ENCODE results near the gene MYO18B. TPM values are rescaled to one million over a fixed set of nuclear protein-coding genes. Genes with fewer than 3 reads are reported as not detected.

The MYO18B gene
- total and polyA plus RNA-seq, 2 donors (not counting 1 experiment from before 2014, with no cell fraction given) = 0.15 TPM; not detected in 1

- H3K9me3 ChIP-seq (ENCODE audit: control extremely low read depth in 1 of 3, control insufficient read depth in 2 of 3, insufficient read depth in 1 of 3, low read length in 2 of 3) = no peaks in the 10 kb centered on the region
- ChIA-PET CTCF (no interaction called here), POLR2A (no interaction called here)
- no peak for TF ChIP-seq EZH2 (IDR thresholded peaks at IDR 0.05; ENCODE audit: borderline replicate concordance, insufficient read depth, low read depth, low read length, poor library complexity, severe bottlenecking)
- TF ChIP-seq, protein P1, sequence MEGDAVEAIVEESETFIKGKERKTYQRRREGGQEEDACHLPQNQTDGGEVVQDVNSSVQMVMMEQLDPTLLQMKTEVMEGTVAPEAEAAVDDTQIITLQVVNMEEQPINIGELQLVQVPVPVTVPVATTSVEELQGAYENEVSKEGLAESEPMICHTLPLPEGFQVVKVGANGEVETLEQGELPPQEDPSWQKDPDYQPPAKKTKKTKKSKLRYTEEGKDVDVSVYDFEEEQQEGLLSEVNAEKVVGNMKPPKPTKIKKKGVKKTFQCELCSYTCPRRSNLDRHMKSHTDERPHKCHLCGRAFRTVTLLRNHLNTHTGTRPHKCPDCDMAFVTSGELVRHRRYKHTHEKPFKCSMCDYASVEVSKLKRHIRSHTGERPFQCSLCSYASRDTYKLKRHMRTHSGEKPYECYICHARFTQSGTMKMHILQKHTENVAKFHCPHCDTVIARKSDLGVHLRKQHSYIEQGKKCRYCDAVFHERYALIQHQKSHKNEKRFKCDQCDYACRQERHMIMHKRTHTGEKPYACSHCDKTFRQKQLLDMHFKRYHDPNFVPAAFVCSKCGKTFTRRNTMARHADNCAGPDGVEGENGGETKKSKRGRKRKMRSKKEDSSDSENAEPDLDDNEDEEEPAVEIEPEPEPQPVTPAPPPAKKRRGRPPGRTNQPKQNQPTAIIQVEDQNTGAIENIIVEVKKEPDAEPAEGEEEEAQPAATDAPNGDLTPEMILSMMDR (IDR thresholded peaks at IDR 0.05) = no peak
- H3K4me1 ChIP-seq (ENCODE audit: control insufficient read depth in 2 of 2, insufficient read depth in 2 of 2, low read length in 2 of 2) = no peaks in the 10 kb centered on the region
- no peak for DNase-seq
- intact Hi-C loops (cut with micrococcal nuclease) = no loop called here
- H3K36me3 ChIP-seq (replicated peaks in 1 of 2; ENCODE audit: control extremely low read depth in 1 of 2, control insufficient read depth in 1 of 2, extremely low read depth in 1 of 2, insufficient read depth in 2 of 2, low read length in 1 of 2) = no peaks in the 10 kb centered on the region
- no peak overlapping the region for H3K4me3 ChIP-seq (ENCODE audit: control extremely low read depth in 1 of 5, extremely low read depth in 1 of 5, insufficient read depth in 1 of 5, low read depth in 2 of 5, low read length in 4 of 5)
- 76% methylated on average over 4 of the region's 4 CpGs for WGBS (ENCODE audit: insufficient coverage)
- no peak overlapping the region for H3K9ac ChIP-seq (ENCODE audit: low read length)
- H2AFZ ChIP-seq (ENCODE audit: insufficient read depth, low read depth, low read length, poor library complexity, severe bottlenecking) = no peak overlapping the region
- peaks cover 0 to 12% (median 0%) of the 10 kb centered on the region in 4 experiments for H3K27me3 ChIP-seq (replicated peaks in 1 of 4; ENCODE audit: control extremely low read depth in 1 of 4, control insufficient read depth in 3 of 4, insufficient read depth in 4 of 4, low read length in 3 of 4)
- H3K9me3 Mint-ChIP-seq (ENCODE audit: insufficient read depth) = no peaks in the 10 kb centered on the region
- no peak overlapping the region for H3K4me2 ChIP-seq (replicated peaks; ENCODE audit: low read depth, low read length, poor library complexity, severe bottlenecking)
- no peak overlapping the region for H3K27ac ChIP-seq (ENCODE audit: low read length in 2 of 2)
- H3K27ac Mint-ChIP-seq = no peak overlapping the region
- H3K4me1 Mint-ChIP-seq = no peaks in the 10 kb centered on the region
- H3K27me3 Mint-ChIP-seq = peaks cover 55% of the 10 kb centered on the region
- no peak overlapping the region for H3K4me3 Mint-ChIP-seq
- H3K79me2 ChIP-seq (ENCODE audit: control insufficient read depth, insufficient read depth, low read length) = no peaks in the 10 kb centered on the region
- H4K20me1 ChIP-seq (ENCODE audit: control insufficient read depth, insufficient read depth, low read length, poor library complexity, severe bottlenecking) = no peaks in the 10 kb centered on the region
- no peak for ATAC-seq (ENCODE audit: low read depth)
Observed at GRCh38 chr22:26053737-26054316, 311.8 kb downstream of the MYO18B start.

DNA sequence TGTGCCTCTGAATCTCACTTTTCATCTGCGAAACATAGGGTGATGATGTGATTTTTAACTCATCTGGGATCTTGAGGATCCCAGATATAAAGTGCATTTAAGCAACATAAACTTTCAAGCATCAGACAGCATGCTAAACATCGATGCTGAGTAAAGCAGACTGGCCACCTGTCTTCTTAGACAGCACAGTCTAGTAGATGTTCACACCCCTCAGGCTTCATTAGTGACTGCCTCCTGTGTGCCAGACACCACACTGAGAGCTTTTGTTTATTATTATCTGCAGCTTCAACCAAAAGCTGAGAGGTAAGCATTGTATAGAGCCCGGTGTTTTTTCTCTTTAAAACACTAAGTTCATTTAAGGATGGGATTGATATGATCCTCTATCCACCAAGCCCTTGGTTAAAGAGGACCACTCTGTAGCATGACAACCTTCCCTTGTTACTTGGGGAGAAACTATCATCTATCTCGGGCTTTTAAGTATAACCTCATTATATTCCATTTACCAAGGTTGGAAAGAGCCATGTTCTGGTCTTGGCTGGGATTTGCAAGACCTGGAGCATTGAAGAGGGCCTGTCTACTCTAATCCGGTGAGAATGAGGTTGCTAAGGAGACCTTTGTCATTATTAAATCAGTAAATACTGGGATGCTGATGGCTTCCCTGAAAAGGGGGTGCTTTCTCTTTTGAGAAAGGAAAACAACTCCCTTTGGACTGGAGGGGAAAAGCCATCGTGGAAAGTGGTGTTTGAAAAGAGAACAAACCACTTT lies 313.0 kb downstream of the MYO18B start:
- H4K20me1 ChIP-seq (ENCODE audit: control insufficient read depth, insufficient read depth, low read length, poor library complexity, severe bottlenecking) = no peaks in the 10 kb centered on the region
- H3K4me1 Mint-ChIP-seq = no peaks in the 10 kb centered on the region
- H3K36me3 ChIP-seq (replicated peaks in 1 of 2; ENCODE audit: control extremely low read depth in 1 of 2, control insufficient read depth in 1 of 2, extremely low read depth in 1 of 2, insufficient read depth in 2 of 2, low read length in 1 of 2) = no peaks in the 10 kb centered on the region
- intact Hi-C loops (cut with micrococcal nuclease) = no loop called here
- peaks cover 66% of the 10 kb centered on the region for H3K27me3 Mint-ChIP-seq
- no peaks in the 10 kb centered on the region for H3K79me2 ChIP-seq (ENCODE audit: control insufficient read depth, insufficient read depth, low read length)
- CTCF ChIA-PET = no interaction called here
- ATAC-seq (ENCODE audit: low read depth) (no peak), DNase-seq (no peak)
- no peak overlapping the region for H3K4me3 Mint-ChIP-seq
- no peak overlapping the region for H3K27ac Mint-ChIP-seq
- H3K4me3 ChIP-seq (ENCODE audit: control extremely low read depth in 1 of 5, extremely low read depth in 1 of 5, insufficient read depth in 1 of 5, low read depth in 2 of 5, low read length in 4 of 5) = no peak overlapping the region
- peaks cover 0 to 13% (median 0%) of the 10 kb centered on the region in 4 experiments for H3K27me3 ChIP-seq (replicated peaks in 1 of 4; ENCODE audit: control extremely low read depth in 1 of 4, control insufficient read depth in 3 of 4, insufficient read depth in 4 of 4, low read length in 3 of 4)
- H3K9me3 ChIP-seq (ENCODE audit: control extremely low read depth in 1 of 3, control insufficient read depth in 2 of 3, insufficient read depth in 1 of 3, low read length in 2 of 3) = no peaks in the 10 kb centered on the region
- POLR2A ChIA-PET = no interaction called here
- H3K9me3 Mint-ChIP-seq (ENCODE audit: insufficient read depth) = no peaks in the 10 kb centered on the region
- TF ChIP-seq, protein P1 (IDR thresholded peaks at IDR 0.05) = no peak
- TF ChIP-seq EZH2 (IDR thresholded peaks at IDR 0.05; ENCODE audit: borderline replicate concordance, insufficient read depth, low read depth, low read length, poor library complexity, severe bottlenecking) = no peak
- WGBS (ENCODE audit: insufficient coverage) = 83% methylated on average over 1 of the region's 6 CpGs
- H3K4me2 ChIP-seq (replicated peaks; ENCODE audit: low read depth, low read length, poor library complexity, severe bottlenecking) = no peak overlapping the region
- no peak overlapping the region for H3K27ac ChIP-seq (ENCODE audit: low read length in 2 of 2)
- no peak overlapping the region for H3K9ac ChIP-seq (ENCODE audit: low read length)
- no peaks in the 10 kb centered on the region for H3K4me1 ChIP-seq (ENCODE audit: control insufficient read depth in 2 of 2, insufficient read depth in 2 of 2, low read length in 2 of 2)
- H2AFZ ChIP-seq (ENCODE audit: insufficient read depth, low read depth, low read length, poor library complexity, severe bottlenecking) = no peak overlapping the region
